ENCODE results near the gene GPR85. TPM values are rescaled to one million over a fixed set of nuclear protein-coding genes. Genes with fewer than 3 reads are reported as not detected.
"Not testable (repeated sequence)": the region's sequence is repeated elsewhere in the genome, so short reads cannot be mapped to it uniquely, and the experiment has no call there.

Gene GPR85
- total RNA-seq, 1 experiment from 2014 or later = 1.8 TPM

- Histone ChIP-seq H3K36me3 (no peaks in the 10 kb centered on the region), H3K9me3 (no peaks in the 10 kb centered on the region), H3K27me3 (no peaks in the 10 kb centered on the region), H3K4me3 (no peak overlapping the region)
- DNase-seq = no peak
Observed at GRCh38 chr7:113092762-113093161, 6.1 kb upstream of the GPR85 start.

DNA sequence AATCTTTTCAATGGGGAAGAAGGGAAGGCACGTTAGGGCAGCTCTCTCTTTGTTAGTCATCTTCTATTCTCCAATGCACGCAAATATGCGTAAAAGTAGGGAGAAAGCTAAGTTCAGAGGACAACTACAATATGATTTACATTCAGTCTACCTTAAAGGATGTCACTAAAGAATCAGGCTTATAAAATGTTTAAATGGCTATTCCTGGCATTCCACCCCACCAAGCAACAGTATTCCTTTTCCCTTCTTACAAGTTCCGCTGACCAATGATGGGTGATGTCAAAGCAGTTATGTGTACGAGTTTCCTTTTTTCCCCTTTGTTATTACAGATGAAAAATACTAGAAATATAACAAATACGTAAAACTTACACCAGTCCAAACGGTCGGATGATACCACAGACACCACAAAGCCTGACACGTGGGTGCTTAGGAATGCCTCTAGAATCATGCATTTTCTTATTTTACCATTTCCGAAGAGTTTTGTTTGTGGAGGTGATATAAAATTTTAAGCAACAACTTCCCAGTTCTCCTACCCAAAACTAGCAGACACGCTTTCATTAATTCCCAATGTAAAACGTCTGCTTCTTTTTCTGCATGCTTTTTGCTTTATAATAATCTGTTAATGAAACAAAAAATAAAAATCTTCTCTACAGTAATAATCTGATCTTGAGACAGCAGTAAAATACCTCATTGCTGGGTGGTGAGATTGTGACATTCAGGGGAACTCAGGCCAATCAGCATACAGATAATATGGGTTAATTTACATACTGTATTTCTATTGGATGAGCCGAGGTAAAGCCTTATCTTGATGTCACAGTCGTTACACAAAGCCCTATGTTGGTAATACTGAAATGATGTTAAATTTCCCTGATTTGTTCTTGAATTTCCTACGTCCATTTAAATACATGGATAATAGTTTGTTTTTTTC is 708 bp upstream of the GPR85 start:
- no peaks in the 10 kb centered on the region for H3K9me3 ChIP-seq
- peak overlapping the region; percentile 42 for H3K4me3 ChIP-seq
- H3K36me3 ChIP-seq = no peaks in the 10 kb centered on the region
- DNase-seq = peak; percentile 44
- H3K27me3 ChIP-seq = no peaks in the 10 kb centered on the region

- no peak for DNase-seq
- Histone ChIP-seq H3K9me3 (no peaks in the 10 kb centered on the region), H3K27me3 (no peaks in the 10 kb centered on the region), H3K36me3 (no peaks in the 10 kb centered on the region), H3K4me3 (peak overlapping the region; percentile 42)
Observed at GRCh38 chr7:113085781-113086390, 741 bp downstream of the GPR85 start.

- no peaks in the 10 kb centered on the region for H3K36me3 ChIP-seq
- H3K4me3 ChIP-seq = no peak overlapping the region
- H3K9me3 ChIP-seq = no peaks in the 10 kb centered on the region
- H3K27me3 ChIP-seq = no peaks in the 10 kb centered on the region
- DNase-seq = no peak
Observed at GRCh38 chr7:113084496-113085172, 2.0 kb downstream of the GPR85 start.

DNA sequence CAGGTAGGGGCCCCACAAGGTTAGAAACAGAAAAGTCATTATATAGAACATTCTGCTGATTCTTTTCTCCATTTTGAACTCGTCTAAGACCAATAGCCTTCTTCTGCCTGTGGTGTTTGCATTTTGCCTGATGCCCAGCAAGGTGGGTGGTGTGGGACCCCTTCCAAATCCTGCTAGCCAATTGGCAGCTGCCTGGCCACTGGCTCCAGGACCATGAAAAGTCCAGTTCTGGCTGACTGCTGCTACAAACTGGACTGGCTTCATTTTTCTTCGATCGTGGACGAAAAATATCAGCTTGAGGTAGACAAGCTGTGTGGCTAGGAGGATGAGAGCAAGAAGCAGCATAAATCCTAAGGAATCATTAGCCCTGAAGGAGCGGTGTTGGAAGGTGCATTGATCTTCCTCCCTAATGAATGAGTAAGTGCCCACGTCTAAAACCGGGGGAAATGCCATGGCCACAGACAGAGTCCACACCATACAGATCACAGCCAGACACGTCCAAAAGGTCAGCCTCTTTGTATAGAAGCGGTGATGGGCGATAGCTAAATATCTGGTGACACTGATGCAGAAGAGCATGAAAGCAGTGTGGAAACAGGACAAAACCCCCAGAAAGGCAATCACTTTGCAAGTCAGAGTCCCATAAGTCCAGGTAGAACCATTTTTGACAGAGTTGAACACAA is 2.7 kb downstream of the GPR85 start:
- no peaks in the 10 kb centered on the region for H3K9me3 ChIP-seq
- no peak for DNase-seq
- H3K36me3 ChIP-seq = no peaks in the 10 kb centered on the region
- no peak overlapping the region for H3K4me3 ChIP-seq
- H3K27me3 ChIP-seq = no peaks in the 10 kb centered on the region

DNA sequence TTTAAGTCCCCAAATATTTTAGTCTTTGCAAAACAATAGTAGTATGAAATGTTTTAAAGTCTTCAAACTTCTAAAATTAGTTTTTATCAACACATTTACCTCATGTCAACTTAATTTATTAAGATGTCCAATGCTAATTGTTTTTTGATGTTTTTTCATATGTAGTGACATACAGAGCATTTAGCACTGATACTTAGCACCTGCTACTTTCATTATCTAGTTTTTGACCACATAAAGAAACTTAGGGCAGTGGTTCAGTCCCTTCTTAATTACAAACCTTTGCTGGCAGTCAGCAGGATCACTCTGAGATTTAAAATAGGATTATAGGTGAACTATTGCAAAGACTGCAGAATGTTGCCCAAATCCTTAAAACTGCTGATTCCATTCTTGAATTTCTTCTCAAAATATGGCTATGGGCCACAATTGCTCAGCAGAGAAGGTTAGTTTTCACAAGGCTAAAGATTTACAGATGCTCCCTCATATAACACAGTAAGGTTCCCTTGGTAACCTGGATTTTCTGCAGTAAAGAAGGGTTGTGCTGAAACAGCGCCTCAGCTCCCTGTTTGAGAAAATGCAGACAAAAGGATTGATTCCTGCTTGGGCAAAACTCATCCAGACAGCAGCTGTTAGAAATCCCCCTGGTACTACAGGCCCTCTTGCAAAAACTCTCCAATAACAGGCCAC is 3.4 kb downstream of the GPR85 start:
- Histone ChIP-seq H3K27me3 (no peaks in the 10 kb centered on the region), H3K36me3 (no peaks in the 10 kb centered on the region), H3K4me3 (no peak overlapping the region), H3K9me3 (no peaks in the 10 kb centered on the region)
- DNase-seq = no peak

GRCh38 chr7:113078331-113078730 is 8.3 kb downstream of the GPR85 start:
- Histone ChIP-seq H3K36me3 (no peaks in the 10 kb centered on the region), H3K9me3 (no peaks in the 10 kb centered on the region), H3K4me3 (no peak overlapping the region), H3K27me3 (no peaks in the 10 kb centered on the region)
- DNase-seq = no peak

DNA sequence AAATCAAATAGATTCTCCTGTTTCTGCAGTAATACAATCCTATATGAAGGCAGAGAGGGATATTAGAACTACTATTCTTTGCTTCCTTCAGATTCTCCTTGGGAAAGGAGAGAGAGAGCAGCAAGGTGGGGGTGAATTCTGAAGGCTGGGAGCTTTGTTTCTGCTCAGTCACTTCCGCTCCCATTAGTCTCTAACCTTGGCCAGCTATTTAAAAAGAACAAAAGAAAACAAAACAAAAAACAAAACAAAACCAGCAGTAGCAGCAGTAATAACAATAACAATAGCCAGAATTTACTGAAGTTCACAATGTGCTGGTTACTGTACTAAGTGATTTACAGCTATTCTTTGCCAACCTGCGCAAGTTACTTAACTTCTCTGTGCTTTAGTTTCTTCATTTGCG is 9.9 kb downstream of the GPR85 start:
- DNase-seq = no peak
- H3K4me3 ChIP-seq = no peak overlapping the region
- no peaks in the 10 kb centered on the region for H3K36me3 ChIP-seq
- no peaks in the 10 kb centered on the region for H3K27me3 ChIP-seq
- H3K9me3 ChIP-seq = no peaks in the 10 kb centered on the region

DNA sequence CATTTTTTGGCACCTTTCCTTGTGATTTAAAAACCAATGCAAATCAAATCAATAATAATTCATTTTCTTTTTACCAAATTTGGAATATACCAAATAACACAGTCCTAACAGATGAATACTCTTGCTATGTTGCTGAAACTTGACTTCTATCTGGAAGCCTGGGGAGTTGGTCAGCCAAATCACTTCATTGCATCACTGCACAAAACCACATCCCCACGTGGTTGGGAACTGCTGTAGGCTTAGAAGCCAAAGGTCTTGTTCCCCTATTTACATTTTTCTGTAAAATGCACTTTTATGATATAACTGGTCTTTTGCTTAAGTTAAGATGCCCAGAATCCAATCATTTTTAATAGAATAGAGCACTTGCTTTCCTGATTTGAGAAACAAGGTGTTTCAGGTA is 15.2 kb downstream of the GPR85 start:
- Histone ChIP-seq H3K36me3 (no peaks in the 10 kb centered on the region), H3K27me3 (no peaks in the 10 kb centered on the region), H3K4me3 (no peak overlapping the region), H3K9me3 (no peaks in the 10 kb centered on the region)
- no peak for DNase-seq

GRCh38 chr7:113062499-113062898 is 24.1 kb downstream of the GPR85 start:
- Histone ChIP-seq H3K9me3 (no peaks in the 10 kb centered on the region), H3K4me3 (no peak overlapping the region), H3K36me3 (no peaks in the 10 kb centered on the region), H3K27me3 (no peaks in the 10 kb centered on the region)
- no peak for DNase-seq

- Histone ChIP-seq H3K27me3 (no peaks in the 10 kb centered on the region), H3K4me3 (no peak overlapping the region), H3K9me3 (no peaks in the 10 kb centered on the region), H3K36me3 (no peaks in the 10 kb centered on the region)
- DNase-seq = no peak
Observed at GRCh38 chr7:113060100-113060499, 26.5 kb downstream of the GPR85 start.

GRCh38 chr7:113054938-113055337 is 31.7 kb downstream of the GPR85 start:
- H3K4me3 ChIP-seq = no peak overlapping the region
- DNase-seq = no peak
- H3K9me3 ChIP-seq = no peaks in the 10 kb centered on the region
- H3K27me3 ChIP-seq = no peaks in the 10 kb centered on the region
- H3K36me3 ChIP-seq = no peaks in the 10 kb centered on the region

GRCh38 chr7:113054272-113054671 is 32.4 kb downstream of the GPR85 start:
- H3K9me3 ChIP-seq, H3K36me3 ChIP-seq, H3K4me3 ChIP-seq, DNase-seq, H3K27me3 ChIP-seq: not testable (repeated sequence)

DNA sequence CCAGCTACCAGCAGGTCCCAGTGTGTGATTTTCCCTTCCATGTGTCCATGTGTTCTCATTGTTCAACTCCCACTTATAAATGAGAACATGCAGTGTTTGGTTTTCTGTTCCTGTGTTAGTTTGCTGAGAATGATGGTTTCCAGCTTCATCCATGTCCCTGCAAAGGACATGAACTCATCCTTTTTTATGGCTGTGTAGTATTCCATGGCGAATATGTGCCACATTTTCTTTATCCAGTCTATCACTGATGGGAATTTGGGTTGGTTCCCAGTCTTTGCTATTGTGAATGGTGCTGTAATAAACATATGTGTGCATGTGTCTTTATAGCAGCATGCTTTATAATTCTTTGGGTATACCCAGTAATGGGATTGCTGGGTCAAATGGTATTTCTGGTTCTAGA is 37.4 kb downstream of the GPR85 start:
- not testable (repeated sequence) for DNase-seq, H3K27me3 ChIP-seq, H3K36me3 ChIP-seq, H3K9me3 ChIP-seq, H3K4me3 ChIP-seq

GRCh38 chr7:113046453-113046852 is 40.2 kb downstream of the GPR85 start:
- H3K36me3 ChIP-seq = no peaks in the 10 kb centered on the region
- H3K27me3 ChIP-seq = no peaks in the 10 kb centered on the region
- H3K9me3 ChIP-seq = no peaks in the 10 kb centered on the region
- DNase-seq = no peak
- H3K4me3 ChIP-seq = no peak overlapping the region

GRCh38 chr7:113045379-113045778 is 41.2 kb downstream of the GPR85 start:
- H3K9me3 ChIP-seq = no peaks in the 10 kb centered on the region
- H3K27me3 ChIP-seq = no peaks in the 10 kb centered on the region

More at GRCh38 chr7:113045379-113045778, 41.2 kb downstream of the GPR85 start:
- Histone ChIP-seq H3K36me3 (no peaks in the 10 kb centered on the region), H3K4me3 (no peak overlapping the region)
- no peak for DNase-seq

Data from MG63 (cell line).